GM13976 (cell line): ENCODE data around the gene DCC.

Source experiments
- DNase-seq: peaks from one replicate; pipeline ENCODE4 v3.0.0; 2012; ENCODE audit warnings: low spot score
- in situ Hi-C: fragments of 300-500 bp; cut with MboI; formaldehyde crosslinking; loops from one replicate; pipeline ENCODE4 v1.12.0; 2022; ENCODE audit warnings: low sequenced_read_pairs, mixed read lengths, inconsistent platforms; ENCODE audit not compliant: unreplicated experiment
- TF ChIP-seq, protein P1 (sequence below): IDR thresholded peaks from 2 replicates; pipeline ENCODE4 v1.5.1; 2012; ENCODE audit warnings: borderline replicate concordance, mild to moderate bottlenecking; ENCODE audit not compliant: insufficient read depth; ENCODE audit errors: extremely low read depth, missing control alignments, control extremely low read depth

Gene DCC

DNA sequence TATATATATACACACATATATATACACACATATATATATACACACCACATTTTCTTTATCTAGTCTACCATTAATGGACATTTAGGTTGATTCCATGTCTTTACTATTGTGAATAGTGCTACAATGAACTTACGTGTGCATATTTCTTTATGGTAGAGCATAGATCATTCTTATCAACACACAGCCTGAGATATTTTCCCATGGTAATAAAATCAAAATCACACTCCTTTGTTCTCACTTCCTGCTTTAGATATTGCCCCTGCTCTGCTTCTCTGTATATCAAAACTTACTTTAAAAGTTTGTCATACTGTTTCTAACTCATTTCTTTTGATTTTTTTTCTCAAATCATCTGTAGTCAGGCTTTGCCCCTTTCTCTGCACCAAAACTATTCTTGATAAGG lies 119.9 kb downstream of the DCC start:
- TF ChIP-seq, protein P1, sequence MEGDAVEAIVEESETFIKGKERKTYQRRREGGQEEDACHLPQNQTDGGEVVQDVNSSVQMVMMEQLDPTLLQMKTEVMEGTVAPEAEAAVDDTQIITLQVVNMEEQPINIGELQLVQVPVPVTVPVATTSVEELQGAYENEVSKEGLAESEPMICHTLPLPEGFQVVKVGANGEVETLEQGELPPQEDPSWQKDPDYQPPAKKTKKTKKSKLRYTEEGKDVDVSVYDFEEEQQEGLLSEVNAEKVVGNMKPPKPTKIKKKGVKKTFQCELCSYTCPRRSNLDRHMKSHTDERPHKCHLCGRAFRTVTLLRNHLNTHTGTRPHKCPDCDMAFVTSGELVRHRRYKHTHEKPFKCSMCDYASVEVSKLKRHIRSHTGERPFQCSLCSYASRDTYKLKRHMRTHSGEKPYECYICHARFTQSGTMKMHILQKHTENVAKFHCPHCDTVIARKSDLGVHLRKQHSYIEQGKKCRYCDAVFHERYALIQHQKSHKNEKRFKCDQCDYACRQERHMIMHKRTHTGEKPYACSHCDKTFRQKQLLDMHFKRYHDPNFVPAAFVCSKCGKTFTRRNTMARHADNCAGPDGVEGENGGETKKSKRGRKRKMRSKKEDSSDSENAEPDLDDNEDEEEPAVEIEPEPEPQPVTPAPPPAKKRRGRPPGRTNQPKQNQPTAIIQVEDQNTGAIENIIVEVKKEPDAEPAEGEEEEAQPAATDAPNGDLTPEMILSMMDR = no peak
- in situ Hi-C loops = no loop called here
- DNase-seq = no peak

DNA sequence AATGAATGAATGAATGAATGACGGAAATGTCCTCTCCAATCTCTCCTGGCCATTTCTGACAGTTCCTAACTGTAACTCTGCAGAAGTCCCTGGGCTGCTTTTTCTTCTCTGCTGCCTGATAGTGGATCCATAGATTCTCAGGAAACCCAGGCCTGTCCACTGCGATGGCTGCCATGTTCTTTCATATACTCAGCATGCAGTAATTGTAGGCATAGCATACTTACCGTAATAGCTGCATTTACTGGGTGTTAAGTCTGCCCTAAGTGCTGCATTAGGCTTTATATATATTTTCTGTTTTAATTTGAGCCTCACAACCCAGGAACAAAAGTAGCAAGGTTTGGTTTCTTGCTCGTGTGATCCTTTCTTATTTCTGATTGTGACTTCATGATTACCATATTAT lies 122.9 kb downstream of the DCC start:
- in situ Hi-C loops = no loop called here
- no peak for DNase-seq
- TF ChIP-seq, protein P1 = no peak

DNA sequence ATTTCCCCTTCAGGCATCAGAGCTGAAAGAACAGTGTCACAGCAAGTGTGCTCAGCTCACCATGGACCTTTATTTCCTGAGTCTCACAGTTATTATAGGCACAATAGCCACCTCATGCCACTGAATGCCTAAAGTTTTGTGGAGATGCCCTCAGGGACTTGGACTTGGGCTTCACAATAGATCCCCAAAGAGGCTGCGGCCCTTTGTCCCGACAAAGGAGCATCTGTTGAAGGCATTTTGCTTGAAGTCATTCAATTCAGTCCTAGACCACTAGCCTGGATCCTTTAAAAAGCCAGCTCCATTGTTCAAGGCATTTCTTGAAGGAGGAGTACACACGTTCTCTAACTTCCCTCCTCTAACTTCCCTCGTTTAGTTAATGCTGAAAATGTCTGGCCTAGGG lies 125.4 kb downstream of the DCC start:
- TF ChIP-seq, protein P1 = no peak
- no peak for DNase-seq
- in situ Hi-C loops = no loop called here

DNA sequence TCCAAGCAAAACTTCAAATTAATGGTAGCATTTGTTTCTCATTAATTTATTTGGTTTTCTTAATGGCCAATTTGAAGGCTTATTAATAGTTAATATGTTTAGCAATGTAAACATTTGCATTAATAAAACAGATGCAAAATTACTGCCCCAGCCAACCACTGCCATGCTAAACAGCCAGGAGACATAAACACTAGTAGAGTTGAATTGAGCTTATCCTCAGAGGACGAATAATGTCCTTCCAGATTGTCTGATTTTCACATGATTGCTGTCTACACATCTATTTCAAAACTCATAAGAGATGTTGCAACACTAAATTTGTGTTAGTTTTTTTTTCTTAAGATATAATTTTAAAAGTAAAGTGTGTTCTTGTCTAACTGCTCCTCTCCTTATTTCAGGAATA lies 128.5 kb downstream of the DCC start:
- in situ Hi-C loops = no loop called here
- TF ChIP-seq, protein P1 = no peak
- DNase-seq = no peak

DNA sequence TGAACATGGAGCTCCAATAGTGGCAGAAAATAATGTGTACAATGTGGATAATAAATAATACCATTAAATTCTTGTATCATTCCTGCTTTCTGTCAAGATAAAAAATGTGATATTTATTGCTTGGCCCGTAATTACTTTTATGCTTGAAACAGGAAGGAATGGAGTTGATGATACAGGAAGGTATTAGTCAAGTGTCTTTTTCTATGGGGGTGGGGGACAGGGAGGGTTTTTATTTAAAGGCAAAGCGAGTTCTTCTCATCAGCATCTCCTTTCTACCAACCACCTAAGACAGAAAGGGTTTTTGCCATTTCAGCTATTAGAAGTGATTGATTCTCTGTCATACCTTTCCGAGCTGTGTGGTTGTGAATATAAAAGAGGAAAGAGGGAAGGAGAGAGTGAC lies 135.3 kb downstream of the DCC start:
- no peak for DNase-seq
- TF ChIP-seq, protein P1 = no peak
- in situ Hi-C loops = no loop called here

DNA sequence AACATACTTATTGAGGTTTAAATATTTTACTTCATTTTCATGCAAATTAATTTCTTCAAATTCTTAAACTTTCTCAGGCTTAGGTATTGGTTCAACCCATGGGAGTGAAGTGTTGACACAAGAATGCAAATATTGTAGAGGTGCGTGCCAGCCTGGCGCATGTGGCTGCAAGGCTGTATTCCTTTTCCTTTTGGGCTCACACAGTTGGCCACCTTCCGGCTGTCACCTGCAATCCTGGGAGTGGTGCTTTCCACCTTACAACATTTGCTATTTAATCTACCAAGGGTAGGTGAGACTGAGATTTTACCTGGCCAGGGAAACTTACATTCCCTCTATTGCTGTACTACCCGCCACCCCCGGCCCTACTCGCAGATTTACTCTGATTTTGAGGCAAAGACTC lies 141.1 kb downstream of the DCC start:
- TF ChIP-seq, protein P1 = no peak
- in situ Hi-C loops = no loop called here
- DNase-seq = no peak

DNA sequence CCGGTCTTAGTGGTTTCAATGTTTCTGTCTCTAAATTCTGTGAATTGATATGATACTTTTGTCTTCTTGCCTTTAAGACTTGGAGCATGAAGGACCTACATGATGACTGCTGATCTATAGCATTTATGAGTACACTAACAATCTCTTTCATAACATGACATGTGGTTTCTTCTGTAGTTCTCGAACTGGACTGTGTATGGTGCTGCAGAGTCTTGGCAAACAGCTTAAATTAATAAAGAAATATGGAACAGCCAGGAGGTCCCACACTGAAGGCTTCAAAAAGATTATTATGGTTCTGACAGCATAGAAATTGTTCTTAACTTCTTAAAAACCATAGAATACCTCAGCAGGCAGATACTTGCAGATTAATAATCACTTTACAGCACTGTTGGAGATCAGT lies 145.0 kb downstream of the DCC start:
- TF ChIP-seq, protein P1 = no peak
- no peak for DNase-seq
- in situ Hi-C loops = no loop called here
